CD4-positive, alpha-beta T cell (primary cell): ENCODE measurements around the gene RANBP3. TPM values are rescaled to one million over a fixed set of nuclear protein-coding genes. Genes with fewer than 3 reads are reported as not detected.

Experiments
- ATAC-seq: fragments of 200-7000 bp; cut with Tn5 transposase; one replicate; pipeline ENCODE4 v1.10.0; 2022; ENCODE audit warnings: mild to moderate bottlenecking; ENCODE audit not compliant: poor library complexity
- CTCF ChIA-PET: fragments of 350-600 bp; sonication (Branson Sonifier 250); formaldehyde crosslinking; loops from one replicate; lab custom pipeline; 2021; ENCODE audit warnings: antibody characterized with exemption, inconsistent platforms; lab: Charles Lee
- POLR2A ChIA-PET: fragments of 350-600 bp; sonication (Branson Sonifier 250); formaldehyde crosslinking; loops from one replicate; lab custom pipeline; 2021; ENCODE audit warnings: antibody characterized with exemption, inconsistent platforms; lab: Charles Lee
- DNase-seq, 14 experiments: peaks; one replicate each; pipeline ENCODE4 v3.0.0-alpha.2; 2013 to 2020; ENCODE audit warnings: mixed read lengths in 2 of 14
- H3K27ac ChIP-seq, 2 donors: one replicate each; pipeline versions ENCODE4 v1.5.1 to v1.7.0; 2013; ENCODE audit warnings: low read length in 2 of 2, low read depth in 1 of 2, mild to moderate bottlenecking in 1 of 2
- H3K27me3 ChIP-seq, 2 experiments: 1 replicate in 1 of 2; 2 replicates in 1 of 2; pipeline versions ENCODE4 v1.6.1 to v1.7.0; 2013; ENCODE audit warnings: low read length in 2 of 2, control low read depth in 1 of 2, mild to moderate bottlenecking in 1 of 2, moderate library complexity in 1 of 2; ENCODE audit not compliant: insufficient read depth in 2 of 2, control insufficient read depth in 1 of 2
- H3K36me3 ChIP-seq: one replicate; pipeline ENCODE4 v1.6.1; 2013; ENCODE audit warnings: low read length, control low read depth; ENCODE audit not compliant: insufficient read depth
- H3K4me1 ChIP-seq: one replicate; pipeline ENCODE4 v1.6.1; 2013; ENCODE audit warnings: low read length, control low read depth; ENCODE audit not compliant: insufficient read depth
- H3K4me3 ChIP-seq: one replicate; pipeline ENCODE4 v1.5.1; 2013; ENCODE audit warnings: mild to moderate bottlenecking, low read length, moderate library complexity
- H3K9me3 ChIP-seq, 2 experiments: 1 replicate in 1 of 2; 2 replicates in 1 of 2; pipeline versions ENCODE4 v1.6.1 to v1.7.0; 2013; ENCODE audit warnings: low read length in 2 of 2, mild to moderate bottlenecking in 2 of 2, control low read depth in 1 of 2, moderate library complexity in 1 of 2; ENCODE audit not compliant: control insufficient read depth in 1 of 2, insufficient read depth in 1 of 2
- H3K27ac Mint-ChIP-seq: one replicate; pipeline ENCODE4 v1.8.0; 2020; ENCODE audit warnings: mixed read lengths
- H3K27me3 Mint-ChIP-seq: one replicate; pipeline ENCODE4 v1.8.0; 2021; ENCODE audit warnings: mixed read lengths
- H3K36me3 Mint-ChIP-seq: one replicate; pipeline ENCODE4 v1.8.0; 2021; ENCODE audit warnings: low read depth, mixed read lengths
- H3K4me1 Mint-ChIP-seq: one replicate; pipeline ENCODE4 v1.8.0; 2021; ENCODE audit warnings: low read depth, mixed read lengths
- H3K4me3 Mint-ChIP-seq: one replicate; pipeline ENCODE4 v1.8.0; 2020; ENCODE audit warnings: mild to moderate bottlenecking, mixed read lengths
- H3K9me3 Mint-ChIP-seq: one replicate; pipeline ENCODE4 v1.8.0; 2020; ENCODE audit warnings: mixed read lengths
- CTCF ChIP-seq: fragments of 200-600 bp; IDR thresholded peaks from one replicate; pipeline ENCODE4 v1.8.0; 2022; ENCODE audit warnings: antibody characterized with exemption, mild to moderate bottlenecking
- intact Hi-C, 2 experiments: fragments of 100-400 bp; cut with DNase I in 1 of 2; cut with micrococcal nuclease in 1 of 2; formaldehyde crosslinking; loops; one replicate each; pipeline versions ENCODE4 v1.15.1 to v1.9.0; 2023 to 2025; cut with DNase I, micrococcal nuclease
- total RNA-seq, 174 experiments: library from RNA in 2 of 174; stranded (reverse) in 2 of 174; gene quantifications; one replicate each; pipeline ENCODE4 v1.2.3 and lab custom pipeline; 2021 to 2026

RANBP3 gene
- total RNA-seq, 2 experiments from 2014 or later = 82.7 to 88.7 TPM

- no peak overlapping the region for H3K27ac Mint-ChIP-seq
- DNase-seq (no peak), ATAC-seq (no peak)
- H3K36me3 ChIP-seq = peaks cover 92% of the 10 kb centered on the region
- no peaks in the 10 kb centered on the region for H3K4me1 Mint-ChIP-seq
- peaks cover 90% of the 10 kb centered on the region for H3K36me3 Mint-ChIP-seq
- TF ChIP-seq CTCF = no peak
- ChIA-PET POLR2A (no interaction called here), CTCF (no interaction called here)
- no peak overlapping the region for H3K27ac ChIP-seq
- no peak overlapping the region for H3K4me3 ChIP-seq
- H3K4me1 ChIP-seq = no peaks in the 10 kb centered on the region
- H3K9me3 Mint-ChIP-seq = no peaks in the 10 kb centered on the region
- H3K4me3 Mint-ChIP-seq = no peak overlapping the region
- no peaks in the 10 kb centered on the region for H3K27me3 Mint-ChIP-seq
- intact Hi-C loops = no loop called here
- H3K27me3 ChIP-seq = no peaks in the 10 kb centered on the region
- H3K9me3 ChIP-seq = no peaks in the 10 kb centered on the region
Measured at GRCh38 chr19:5922161-5922545, 55.8 kb downstream of the RANBP3 start.

GRCh38 chr19:5921516-5922160 lies 56.3 kb downstream of the RANBP3 start:
- Mint-ChIP-seq H3K4me1 (no peaks in the 10 kb centered on the region), H3K27me3 (no peaks in the 10 kb centered on the region), H3K36me3 (peaks cover 90% of the 10 kb centered on the region), H3K27ac (no peak overlapping the region), H3K4me3 (no peak overlapping the region), H3K9me3 (no peaks in the 10 kb centered on the region)
- ATAC-seq = no peak
- Histone ChIP-seq H3K4me3 (no peak overlapping the region), H3K9me3 (no peaks in the 10 kb centered on the region), H3K4me1 (no peaks in the 10 kb centered on the region), H3K27me3 (no peaks in the 10 kb centered on the region), H3K36me3 (peaks cover 92% of the 10 kb centered on the region), H3K27ac (no peak overlapping the region)
- no peak for DNase-seq
- ChIA-PET CTCF (no interaction called here), POLR2A (interaction anchor here (1.3 kb wide), 1 partner anchor 18 kb away, joined by 3 read pairs; the partner anchor contains the start of gene NDUFA11)
- no peak for TF ChIP-seq CTCF
- intact Hi-C loops = no loop called here

- Mint-ChIP-seq H3K27me3 (no peaks in the 10 kb centered on the region), H3K4me3 (no peak overlapping the region), H3K36me3 (peaks cover 73% of the 10 kb centered on the region), H3K27ac (no peak overlapping the region), H3K9me3 (no peaks in the 10 kb centered on the region), H3K4me1 (no peaks in the 10 kb centered on the region)
- DNase-seq = no peak
- TF ChIP-seq CTCF = no peak
- Histone ChIP-seq H3K9me3 (no peaks in the 10 kb centered on the region), H3K27me3 (no peaks in the 10 kb centered on the region), H3K36me3 (peaks cover 76% of the 10 kb centered on the region), H3K4me1 (no peaks in the 10 kb centered on the region), H3K4me3 (no peak overlapping the region), H3K27ac (no peak overlapping the region)
- ChIA-PET CTCF (no interaction called here), POLR2A (no interaction called here)
- intact Hi-C loops = no loop called here
- ATAC-seq = no peak
Measured at GRCh38 chr19:5918463-5919079, 59.4 kb downstream of the RANBP3 start.
